ENCODE results near the gene PRKAG3. TPM values are rescaled to one million over a fixed set of nuclear protein-coding genes. Genes with fewer than 3 reads are reported as not detected.
"Not testable (repeated sequence)": the region's sequence is repeated elsewhere in the genome, so short reads cannot be mapped to it uniquely, and the experiment has no call there.

The PRKAG3 gene
- total RNA-seq, 1 donor from 2014 or later = not detected

DNA sequence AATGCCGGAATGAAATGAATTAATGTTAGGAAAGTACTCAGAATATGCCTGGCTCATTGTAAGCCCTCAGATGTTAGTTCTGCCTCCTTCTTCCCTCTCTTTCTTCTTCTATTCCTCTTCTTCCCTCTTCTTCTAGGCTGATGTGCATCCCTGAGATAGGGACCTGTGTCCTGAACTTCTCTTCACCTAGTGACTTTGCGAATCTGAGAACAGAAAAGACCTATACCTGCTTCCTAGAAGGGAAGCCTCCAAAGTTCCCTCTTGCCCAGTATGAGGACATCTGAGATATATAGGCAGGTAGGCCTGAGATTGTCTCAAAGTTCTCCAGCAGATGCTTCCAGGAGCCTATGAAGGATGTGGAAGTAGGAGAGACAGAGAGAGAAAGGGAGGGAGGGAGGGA is 57.7 kb downstream of the PRKAG3 start:
- DNase-seq (ENCODE audit: low read depth) = no peak
- Histone ChIP-seq H3K4me3 (ENCODE audit: low read depth, low read length) (no peak overlapping the region), H3K27me3 (ENCODE audit: control insufficient read depth, insufficient read depth, low read length) (no peaks in the 10 kb centered on the region), H3K36me3 (ENCODE audit: control insufficient read depth, insufficient read depth, low read length) (no peaks in the 10 kb centered on the region)
- TF ChIP-seq, protein P1, sequence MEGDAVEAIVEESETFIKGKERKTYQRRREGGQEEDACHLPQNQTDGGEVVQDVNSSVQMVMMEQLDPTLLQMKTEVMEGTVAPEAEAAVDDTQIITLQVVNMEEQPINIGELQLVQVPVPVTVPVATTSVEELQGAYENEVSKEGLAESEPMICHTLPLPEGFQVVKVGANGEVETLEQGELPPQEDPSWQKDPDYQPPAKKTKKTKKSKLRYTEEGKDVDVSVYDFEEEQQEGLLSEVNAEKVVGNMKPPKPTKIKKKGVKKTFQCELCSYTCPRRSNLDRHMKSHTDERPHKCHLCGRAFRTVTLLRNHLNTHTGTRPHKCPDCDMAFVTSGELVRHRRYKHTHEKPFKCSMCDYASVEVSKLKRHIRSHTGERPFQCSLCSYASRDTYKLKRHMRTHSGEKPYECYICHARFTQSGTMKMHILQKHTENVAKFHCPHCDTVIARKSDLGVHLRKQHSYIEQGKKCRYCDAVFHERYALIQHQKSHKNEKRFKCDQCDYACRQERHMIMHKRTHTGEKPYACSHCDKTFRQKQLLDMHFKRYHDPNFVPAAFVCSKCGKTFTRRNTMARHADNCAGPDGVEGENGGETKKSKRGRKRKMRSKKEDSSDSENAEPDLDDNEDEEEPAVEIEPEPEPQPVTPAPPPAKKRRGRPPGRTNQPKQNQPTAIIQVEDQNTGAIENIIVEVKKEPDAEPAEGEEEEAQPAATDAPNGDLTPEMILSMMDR (IDR thresholded peaks at IDR 0.05; ENCODE audit: insufficient read depth, low read length, poor library complexity, severe bottlenecking) = no peak

DNA sequence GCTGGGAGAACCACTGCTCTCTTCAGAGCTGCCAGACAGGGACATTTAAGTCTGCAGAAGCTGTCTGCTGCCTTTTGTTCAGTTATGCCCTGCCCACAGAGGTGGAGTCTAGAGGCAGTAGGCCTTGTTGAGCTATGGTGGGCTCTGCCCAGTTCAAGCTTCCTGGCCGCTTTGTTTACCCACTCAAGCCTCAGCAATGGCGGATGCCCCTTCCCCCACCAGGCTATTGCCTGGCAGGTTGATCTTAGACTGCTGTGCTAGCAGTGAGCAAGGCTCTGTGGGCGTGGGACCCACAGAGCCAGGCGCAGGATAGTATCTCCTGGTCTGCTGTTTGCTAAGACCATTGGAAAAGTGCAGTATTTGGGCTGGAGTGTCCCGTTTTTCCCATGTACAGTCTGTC is 58.8 kb downstream of the PRKAG3 start:
- not testable (repeated sequence) for H3K27me3 ChIP-seq (ENCODE audit: control insufficient read depth, insufficient read depth, low read length); DNase-seq (ENCODE audit: low read depth); H3K4me3 ChIP-seq (ENCODE audit: low read depth, low read length); H3K36me3 ChIP-seq (ENCODE audit: control insufficient read depth, insufficient read depth, low read length)

Other genes with a start within 250 kb of the PRKAG3 start
- 0.08 and 0.27 TPM in 2 replicates for gene PLCD4, start 223.9 kb downstream of the PRKAG3 start, total RNA-seq
- gene ZNF142, start 172.2 kb downstream of the PRKAG3 start, total RNA-seq = 22.6 and 49.0 TPM in 2 replicates
- 36.2 and 36.4 TPM in 2 replicates for gene BCS1L, start 172.1 kb downstream of the PRKAG3 start, total RNA-seq
- gene RNF25, start 159.8 kb downstream of the PRKAG3 start, total RNA-seq = 27.3 and 31.6 TPM in 2 replicates
- gene STK36, start 159.7 kb downstream of the PRKAG3 start, total RNA-seq = 30.0 and 49.3 TPM in 2 replicates
- gene TTLL4, start 121.0 kb downstream of the PRKAG3 start, total RNA-seq = 17.3 and 27.5 TPM in 2 replicates
- 25.3 and 32.0 TPM in 2 replicates for gene CYP27A1, start 49.7 kb downstream of the PRKAG3 start, total RNA-seq
- gene WNT6, start 28.0 kb upstream of the PRKAG3 start, total RNA-seq = 1.2 and 1.6 TPM in 2 replicates
- 5.6 and 7.1 TPM in 2 replicates for gene WNT10A, start 49.0 kb upstream of the PRKAG3 start, total RNA-seq
- 0.14 and 0.21 TPM in 2 replicates for gene CDK5R2, start 127.9 kb upstream of the PRKAG3 start, total RNA-seq
- not detected in 2 replicates for gene FEV, start 153.4 kb upstream of the PRKAG3 start, total RNA-seq
- not detected in 2 replicates for gene CRYBA2, start 161.6 kb upstream of the PRKAG3 start, total RNA-seq
- gene CFAP65, start 209.7 kb upstream of the PRKAG3 start, total RNA-seq = 0.07 TPM in 1 of 2 replicates, not detected in the other
- not detected in 2 replicates for gene IHH, start 229.1 kb upstream of the PRKAG3 start, total RNA-seq

Measured in kidney epithelial cell (primary cell).